Activated T-helper 1 cell treated with anti-CD3 and anti-CD28 coated beads, Interleukin-12 subunit alpha, Interleukin-12 subunit beta, Interleukin-2, Interleukin-4 antibody, amounts not matched to agents 30 ng/mL and 10 ng/mL and 1 ng/mL, durations not matched to agents 14 hours and 24 hours and 36 hours (primary cell): Measurements from ENCODE around the gene TOB1. TPM values are rescaled to one million over a fixed set of nuclear protein-coding genes. Genes with fewer than 3 reads are reported as not detected.
"Not testable (repeated sequence)": the region's sequence is repeated elsewhere in the genome, so short reads cannot be mapped to it uniquely, and the experiment has no call there.

Experiments
- DNase-seq: peaks from one replicate; pipeline ENCODE4 v3.0.0; 2021; ENCODE audit warnings: low spot score
- H3K27ac Mint-ChIP-seq: one replicate; pipeline ENCODE4 v1.8.0; 2021; ENCODE audit warnings: mild to moderate bottlenecking, mixed read lengths
- H3K27me3 Mint-ChIP-seq: one replicate; pipeline ENCODE4 v1.8.0; 2022; ENCODE audit warnings: mild to moderate bottlenecking, moderate library complexity, mixed read lengths; ENCODE audit not compliant: insufficient read depth
- H3K36me3 Mint-ChIP-seq: one replicate; pipeline ENCODE4 v1.8.0; 2021; ENCODE audit warnings: low read depth, mixed read lengths
- H3K4me1 Mint-ChIP-seq: one replicate; pipeline ENCODE4 v1.8.0; 2021; ENCODE audit warnings: low read depth, mixed read lengths
- H3K4me3 Mint-ChIP-seq: one replicate; pipeline ENCODE4 v1.8.0; 2021; ENCODE audit warnings: mild to moderate bottlenecking, moderate library complexity, mixed read lengths
- H3K9me3 Mint-ChIP-seq: one replicate; pipeline ENCODE4 v1.8.0; 2021; ENCODE audit warnings: mixed read lengths
- intact Hi-C: fragments of 100-400 bp; cut with micrococcal nuclease; formaldehyde crosslinking; loops from one replicate; pipeline ENCODE4 v1.15.1; 2024
- total RNA-seq: library from RNA; stranded (reverse); gene quantifications from 2 replicates; pipeline ENCODE4 v1.2.3, GENCODE V29; 2022

TOB1 gene
- total RNA-seq, 1 donor from 2014 or later: 35.5 TPM

DNA sequence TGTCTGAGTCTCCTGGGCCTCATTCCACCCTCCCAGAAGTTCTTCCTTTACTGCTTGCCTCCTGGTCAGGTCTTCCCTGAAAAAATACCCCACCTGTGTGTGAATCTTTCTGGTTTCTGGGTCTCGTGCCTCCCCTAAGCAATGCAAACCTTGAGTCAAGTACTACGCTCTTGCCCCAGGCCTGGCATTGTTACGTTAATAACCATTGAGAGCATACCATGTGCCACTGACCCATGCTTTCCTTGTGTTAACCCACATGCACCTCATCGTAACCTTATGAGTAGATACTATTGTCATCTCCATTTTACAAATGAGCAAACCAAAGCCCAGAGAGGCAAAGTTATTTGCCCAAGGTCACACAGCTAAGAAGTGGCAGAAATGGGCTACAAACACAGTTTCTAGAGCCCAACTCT, 25.4 kb upstream of the TOB1 start:
- DNase-seq: no peak
- H3K27me3 Mint-ChIP-seq: peaks cover 18% of the 10 kb centered on the region
- H3K36me3 Mint-ChIP-seq: no peaks in the 10 kb centered on the region

DNA sequence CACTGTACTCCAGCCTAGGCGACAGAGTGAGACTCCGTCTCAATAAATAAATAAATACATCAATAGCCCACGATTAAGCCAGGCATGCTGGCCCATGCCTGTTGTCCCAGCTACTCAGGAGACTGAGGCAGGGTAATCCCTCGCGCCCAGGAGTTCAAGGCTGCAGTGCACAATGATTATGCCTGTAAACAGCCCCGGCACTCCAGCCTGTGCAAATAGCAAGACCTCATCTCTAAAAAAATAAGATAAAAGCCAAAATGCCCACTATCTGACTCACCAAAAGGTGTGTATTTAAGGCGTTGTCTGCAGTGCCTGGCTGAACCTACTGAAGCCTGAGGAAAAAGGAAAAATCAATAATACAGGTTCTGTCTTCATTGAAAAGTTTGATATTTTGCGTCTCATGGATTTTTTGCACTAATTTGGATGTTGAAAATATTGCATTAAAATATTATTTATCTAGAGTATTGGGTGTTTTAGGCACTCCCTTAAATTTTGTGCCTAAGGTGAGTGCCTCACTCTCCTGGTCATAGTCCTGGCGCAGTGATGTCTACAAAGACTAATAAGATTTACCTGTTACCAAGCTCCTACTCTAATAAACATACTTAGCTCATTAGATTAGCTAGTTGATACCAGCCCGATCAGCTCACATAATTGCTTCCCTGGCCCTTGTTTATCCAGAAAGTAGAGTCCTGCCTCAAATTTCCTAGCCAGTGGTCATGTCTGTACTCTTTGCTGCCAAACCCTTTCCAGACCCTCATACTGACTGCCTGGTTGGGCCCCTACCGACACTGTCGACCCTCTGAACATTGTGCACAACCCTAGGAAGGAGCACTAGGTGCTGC, 24.7 kb upstream of the TOB1 start:
- H3K27ac Mint-ChIP-seq: no peak overlapping the region
- H3K9me3 Mint-ChIP-seq: no peaks in the 10 kb centered on the region
- intact Hi-C loops: no loop called here
- H3K4me1 Mint-ChIP-seq: peaks cover 15% of the 10 kb centered on the region
- H3K4me3 Mint-ChIP-seq: no peak overlapping the region
- H3K27me3 Mint-ChIP-seq: peaks cover 18% of the 10 kb centered on the region
- no peak for DNase-seq
- H3K36me3 Mint-ChIP-seq: no peaks in the 10 kb centered on the region

More for the DNA sequence above, 25.4 kb upstream of the TOB1 start:
- no peak overlapping the region for H3K4me3 Mint-ChIP-seq
- H3K4me1 Mint-ChIP-seq: peaks cover 12% of the 10 kb centered on the region
- no peak overlapping the region for H3K27ac Mint-ChIP-seq
- intact Hi-C loops: no loop called here
- H3K9me3 Mint-ChIP-seq: no peaks in the 10 kb centered on the region

DNA sequence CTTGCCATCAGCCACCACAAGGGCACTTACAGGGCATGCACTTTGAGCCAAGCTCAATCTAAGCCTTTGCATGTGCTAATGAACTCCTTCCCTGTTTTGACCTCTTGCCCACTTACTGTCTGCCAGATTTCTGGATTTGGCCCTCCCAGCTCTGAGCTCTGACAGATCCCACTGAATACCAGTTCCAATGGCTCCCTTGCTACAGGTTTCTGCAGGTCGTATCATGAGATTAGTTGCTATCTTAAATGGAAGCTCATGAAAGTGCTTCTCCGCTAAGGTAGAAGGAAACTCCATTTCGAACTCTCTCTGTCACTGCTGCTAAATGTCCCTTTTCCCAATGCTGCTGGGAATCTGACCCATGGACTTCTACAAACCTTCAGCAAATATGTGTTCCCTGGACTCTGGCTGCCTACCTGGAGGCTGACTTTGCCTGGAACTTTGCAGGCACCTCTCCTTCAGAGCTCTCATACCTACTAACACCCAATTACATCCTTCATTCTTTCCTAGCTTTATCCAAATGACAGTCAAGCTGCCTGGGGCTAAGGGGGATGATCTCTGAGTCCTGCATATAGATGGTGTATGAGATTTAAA, 23.5 kb upstream of the TOB1 start:
- peaks cover 15% of the 10 kb centered on the region for H3K4me1 Mint-ChIP-seq
- no peaks in the 10 kb centered on the region for H3K9me3 Mint-ChIP-seq
- peaks cover 18% of the 10 kb centered on the region for H3K27me3 Mint-ChIP-seq
- intact Hi-C loops: no loop called here
- no peaks in the 10 kb centered on the region for H3K36me3 Mint-ChIP-seq
- H3K4me3 Mint-ChIP-seq: no peak overlapping the region
- DNase-seq: no peak
- no peak overlapping the region for H3K27ac Mint-ChIP-seq

DNA sequence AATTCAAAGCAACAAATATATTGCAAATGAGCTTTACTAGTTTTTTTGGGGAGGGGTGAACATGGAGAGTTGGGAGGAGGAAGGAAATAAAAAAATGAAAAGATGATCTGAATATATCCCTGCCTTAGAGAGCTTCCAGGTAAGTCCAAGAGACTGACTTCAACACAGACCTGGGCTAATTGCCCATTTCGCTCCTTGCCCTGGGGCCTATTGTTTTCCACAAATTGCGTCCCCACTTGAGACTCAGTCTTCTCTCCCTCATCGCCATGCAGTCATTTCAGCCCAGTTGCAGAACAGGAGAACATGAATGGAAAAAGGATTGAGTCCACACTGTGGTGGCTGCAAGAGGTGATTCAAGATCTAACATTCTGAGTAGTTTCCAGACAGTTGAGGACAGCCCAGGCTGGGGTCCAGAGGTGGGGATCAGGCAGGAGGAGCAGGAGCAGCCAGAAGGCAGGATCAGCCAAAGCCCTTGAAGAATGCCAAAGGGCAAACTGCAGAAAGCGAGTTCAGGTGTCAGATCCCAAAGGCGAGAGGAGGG, 21.6 kb upstream of the TOB1 start:
- Mint-ChIP-seq H3K36me3 (no peaks in the 10 kb centered on the region), H3K27me3 (peaks cover 19% of the 10 kb centered on the region), H3K4me1 (peaks cover 23% of the 10 kb centered on the region), H3K9me3 (no peaks in the 10 kb centered on the region), H3K4me3 (no peak overlapping the region), H3K27ac (no peak overlapping the region)
- no peak for DNase-seq
- intact Hi-C loops: no loop called here

GRCh38 chr17:50884439-50885311, 18.5 kb upstream of the TOB1 start:
- H3K4me3 Mint-ChIP-seq: no peak overlapping the region
- intact Hi-C loops: no loop called here
- H3K27ac Mint-ChIP-seq: no peak overlapping the region
- H3K27me3 Mint-ChIP-seq: peaks cover 14% of the 10 kb centered on the region
- no peak for DNase-seq
- H3K4me1 Mint-ChIP-seq: peaks cover 23% of the 10 kb centered on the region
- no peaks in the 10 kb centered on the region for H3K36me3 Mint-ChIP-seq
- H3K9me3 Mint-ChIP-seq: peaks cover 4% of the 10 kb centered on the region

DNA sequence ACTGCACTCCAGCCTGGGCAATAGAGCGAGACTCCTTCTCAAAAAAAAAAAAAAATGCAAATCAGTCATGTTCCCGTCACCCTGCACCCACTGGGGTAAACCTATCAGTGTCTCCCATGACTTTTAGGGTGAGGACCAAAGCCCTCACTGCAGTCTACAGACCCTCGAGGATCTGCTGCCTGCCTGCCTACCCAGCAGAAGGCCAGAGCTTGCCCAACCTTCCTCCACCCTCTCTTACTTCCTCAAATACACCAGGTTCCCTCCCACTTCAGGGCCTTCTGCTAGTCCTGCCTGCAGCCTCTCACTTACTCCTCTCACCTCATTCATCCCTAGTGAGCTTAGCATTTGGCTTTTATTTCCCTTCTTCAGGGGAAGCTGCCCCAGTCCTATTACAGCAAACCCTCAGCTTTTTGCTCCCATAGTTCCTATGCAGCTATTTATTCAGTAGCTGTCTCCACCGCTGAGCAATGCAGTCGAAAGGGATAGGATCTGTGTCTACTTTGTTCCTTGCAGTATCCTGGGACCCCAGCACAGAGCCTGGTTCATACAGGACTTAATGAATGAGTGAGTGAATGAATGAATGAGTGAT, 17.8 kb upstream of the TOB1 start:
- H3K4me3 Mint-ChIP-seq: no peak overlapping the region
- no peak overlapping the region for H3K27ac Mint-ChIP-seq
- intact Hi-C loops: no loop called here
- peaks cover 4% of the 10 kb centered on the region for H3K9me3 Mint-ChIP-seq
- DNase-seq: no peak
- H3K36me3 Mint-ChIP-seq: no peaks in the 10 kb centered on the region
- peaks cover 10% of the 10 kb centered on the region for H3K27me3 Mint-ChIP-seq
- peaks cover 23% of the 10 kb centered on the region for H3K4me1 Mint-ChIP-seq

DNA sequence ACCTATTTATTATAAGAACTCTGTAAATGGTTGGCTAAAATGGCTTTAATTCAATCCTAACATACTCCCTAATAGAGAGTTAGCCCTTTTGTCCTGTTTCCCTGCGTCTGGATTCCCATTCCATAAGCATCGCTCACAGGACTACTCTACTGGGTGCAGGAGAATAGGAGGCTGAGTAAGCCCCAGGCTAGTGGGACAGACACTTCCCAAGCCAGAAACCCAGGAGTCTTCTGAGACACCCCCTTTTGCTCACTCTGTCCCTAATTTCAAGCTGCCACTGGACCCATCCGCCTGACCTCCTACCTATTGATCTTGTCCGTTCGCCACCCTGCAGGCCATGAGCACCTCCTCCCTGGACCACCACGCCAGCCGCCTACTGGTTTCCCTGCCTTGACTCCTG, 16.7 kb upstream of the TOB1 start:
- H3K4me1 Mint-ChIP-seq: peaks cover 20% of the 10 kb centered on the region
- H3K4me3 Mint-ChIP-seq: no peak overlapping the region
- DNase-seq: no peak
- no peak overlapping the region for H3K27ac Mint-ChIP-seq
- H3K36me3 Mint-ChIP-seq: no peaks in the 10 kb centered on the region
- peaks cover 4% of the 10 kb centered on the region for H3K9me3 Mint-ChIP-seq
- intact Hi-C loops: no loop called here
- H3K27me3 Mint-ChIP-seq: peaks cover 13% of the 10 kb centered on the region

GRCh38 chr17:50881182-50881581, 15.0 kb upstream of the TOB1 start:
- Mint-ChIP-seq H3K9me3 (peaks cover 4% of the 10 kb centered on the region), H3K4me3 (no peak overlapping the region), H3K27me3 (peaks cover 17% of the 10 kb centered on the region), H3K36me3 (no peaks in the 10 kb centered on the region), H3K27ac (no peak overlapping the region), H3K4me1 (peaks cover 8% of the 10 kb centered on the region)
- DNase-seq: no peak
- intact Hi-C loops: no loop called here

DNA sequence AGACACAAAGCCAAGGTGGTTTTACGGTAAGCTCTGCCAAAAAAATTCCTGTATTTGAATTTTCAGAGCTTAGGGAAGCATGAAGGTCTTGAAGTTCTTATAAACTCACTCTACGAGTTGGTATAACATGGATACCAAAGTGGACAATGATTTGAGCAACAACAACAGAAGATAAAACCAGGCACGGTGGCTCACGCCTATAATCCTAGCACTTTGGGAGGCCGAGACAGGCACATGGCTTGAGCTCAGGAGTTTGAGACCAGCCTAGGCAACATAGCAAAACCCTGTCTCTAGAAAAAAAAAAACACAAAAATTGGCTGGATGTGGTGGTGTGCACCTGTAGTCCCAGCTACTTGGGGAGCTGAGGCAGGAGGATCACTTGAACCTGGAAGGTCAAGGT, 12.9 kb upstream of the TOB1 start:
- Mint-ChIP-seq H3K27ac (no peak overlapping the region), H3K4me1 (peaks cover 4% of the 10 kb centered on the region), H3K36me3 (peaks cover 1% of the 10 kb centered on the region), H3K9me3 (peaks cover 4% of the 10 kb centered on the region), H3K4me3 (no peak overlapping the region), H3K27me3 (peaks cover 19% of the 10 kb centered on the region)
- DNase-seq: no peak
- intact Hi-C loops: no loop called here

DNA sequence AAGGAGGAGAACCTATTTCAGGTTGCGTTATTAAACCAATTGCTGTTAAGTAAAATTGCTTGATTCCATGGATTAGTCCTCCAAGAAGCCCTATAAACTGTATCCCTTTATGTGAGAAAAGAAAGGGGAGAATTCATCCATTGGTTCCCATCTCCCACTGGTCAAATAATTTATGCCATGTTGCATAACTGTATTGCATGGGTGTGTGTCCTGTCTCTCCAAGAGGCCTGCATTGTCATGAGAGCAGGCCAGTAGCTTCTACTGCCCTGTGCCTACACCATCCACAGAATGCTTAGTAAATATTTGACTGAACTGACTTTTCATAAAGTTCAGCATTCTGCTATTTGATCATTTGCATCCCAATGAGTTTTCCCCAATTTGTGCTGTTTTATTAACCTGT, 11.7 kb upstream of the TOB1 start:
- H3K4me3 Mint-ChIP-seq: no peak overlapping the region
- intact Hi-C loops: no loop called here
- peaks cover 4% of the 10 kb centered on the region for H3K9me3 Mint-ChIP-seq
- H3K36me3 Mint-ChIP-seq: peaks cover 1% of the 10 kb centered on the region
- DNase-seq: no peak
- no peak overlapping the region for H3K27ac Mint-ChIP-seq
- H3K27me3 Mint-ChIP-seq: peaks cover 16% of the 10 kb centered on the region
- H3K4me1 Mint-ChIP-seq: peaks cover 11% of the 10 kb centered on the region

DNA sequence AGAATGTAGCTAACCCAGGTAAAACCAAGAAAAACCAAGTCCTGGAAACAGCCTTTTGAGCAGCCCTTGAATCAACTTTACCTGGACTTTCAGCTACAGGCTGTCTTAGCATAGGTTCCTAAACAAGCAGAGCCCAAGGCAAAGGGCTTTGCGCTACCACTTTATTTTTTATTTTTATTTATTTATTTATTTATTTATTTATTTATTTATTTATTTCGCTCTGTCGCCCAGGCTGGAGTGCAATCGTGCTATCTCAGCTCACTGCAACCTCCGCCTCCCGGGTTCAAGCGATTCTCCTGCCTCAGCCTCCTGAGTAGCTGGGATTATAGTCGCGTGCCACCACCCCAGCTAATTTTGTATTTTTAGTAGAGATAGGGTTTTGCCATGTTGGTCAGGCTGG, 10.9 kb upstream of the TOB1 start:
- H3K36me3 Mint-ChIP-seq, H3K27ac Mint-ChIP-seq, H3K4me3 Mint-ChIP-seq, DNase-seq, intact Hi-C loops, H3K9me3 Mint-ChIP-seq: not testable (repeated sequence)
- peaks cover 16% of the 10 kb centered on the region for H3K4me1 Mint-ChIP-seq
- peaks cover 16% of the 10 kb centered on the region for H3K27me3 Mint-ChIP-seq

GRCh38 chr17:50875074-50875473, 8.9 kb upstream of the TOB1 start:
- peaks cover 1% of the 10 kb centered on the region for H3K36me3 Mint-ChIP-seq

More at GRCh38 chr17:50875074-50875473, 8.9 kb upstream of the TOB1 start:
- H3K9me3 Mint-ChIP-seq: peaks cover 2% of the 10 kb centered on the region
- no peak overlapping the region for H3K4me3 Mint-ChIP-seq
- peaks cover 27% of the 10 kb centered on the region for H3K4me1 Mint-ChIP-seq
- H3K27me3 Mint-ChIP-seq: peaks cover 13% of the 10 kb centered on the region
- no peak for DNase-seq
- no peak overlapping the region for H3K27ac Mint-ChIP-seq
- intact Hi-C loops: no loop called here
